IMR-90 (cell line): ENCODE data around the gene TTC27. TPM values are rescaled to one million over a fixed set of nuclear protein-coding genes. Genes with fewer than 3 reads are reported as not detected.

ENCODE experiments used
- ATAC-seq: fragments of 200-7000 bp; cut with Tn5 transposase; 2 replicates; pipeline ENCODE4 v1.9.1; 2020; ENCODE audit warnings: low read depth, mild to moderate bottlenecking, moderate library complexity
- BruUV-seq: library from RNA; stranded (reverse); fragments of 400-500 nt; replicated peaks from 2 replicates; lab custom pipeline; 2021; lab: Mats Ljungman, UMichigan
- CTCF ChIA-PET: fragments of 300-600 bp; formaldehyde crosslinking; extraction: SDS; loops from one replicate; lab custom pipeline; 2021; ENCODE audit warnings: antibody characterized with exemption; lab: Yijun Ruan, JAX
- POLR2A ChIA-PET: fragments of 300-600 bp; sonication (Branson Sonifier 250); formaldehyde crosslinking; loops from one replicate; lab custom pipeline; 2022; ENCODE audit warnings: antibody characterized with exemption; ENCODE audit not compliant: unreplicated experiment; lab: Charles Lee
- DNase-seq: peaks from one replicate; pipeline ENCODE4 v3.0.0; 2013
- H2AFZ ChIP-seq: replicated peaks from 2 replicates; pipeline ENCODE3; 2013; ENCODE audit warnings: low read length, mild to moderate bottlenecking; ENCODE audit not compliant: poor library complexity
- H2AK5ac ChIP-seq: 2 replicates; pipeline ENCODE4 v1.6.1; 2013; ENCODE audit warnings: low read depth, low read length, inconsistent platforms
- H2AK9ac ChIP-seq: replicated peaks from 2 replicates; pipeline ENCODE3; 2013; ENCODE audit warnings: mild to moderate bottlenecking, low read depth, low read length, moderate library complexity; ENCODE audit not compliant: poor library complexity
- H2BK120ac ChIP-seq: 2 replicates; pipeline ENCODE4 v1.6.1; 2013; ENCODE audit warnings: low read depth, low read length, inconsistent platforms
- H2BK15ac ChIP-seq: 3 replicates; pipeline ENCODE4 v1.6.1; 2013; ENCODE audit warnings: low read depth, low read length, inconsistent platforms
- H2BK20ac ChIP-seq: 2 replicates; pipeline ENCODE4 v1.6.1; 2013; ENCODE audit warnings: low read depth, mild to moderate bottlenecking, inconsistent platforms, low read length, moderate library complexity
- H2BK5ac ChIP-seq: 2 replicates; pipeline ENCODE4 v1.6.1; 2013; ENCODE audit warnings: mild to moderate bottlenecking, low read depth, low read length, inconsistent platforms; ENCODE audit not compliant: poor library complexity, severe bottlenecking
- H3K14ac ChIP-seq: replicated peaks from 2 replicates; pipeline ENCODE4 v1.6.1; 2013; ENCODE audit warnings: low read depth, low read length, inconsistent platforms
- H3K18ac ChIP-seq: 2 replicates; pipeline ENCODE4 v1.6.1; 2013; ENCODE audit warnings: low read depth, low read length, control low read depth
- H3K23ac ChIP-seq: 2 replicates; pipeline ENCODE4 v1.6.1; 2013; ENCODE audit warnings: low read depth, low read length, inconsistent platforms
- H3K27ac ChIP-seq: 2 replicates; pipeline ENCODE4 v1.5.1; 2013; ENCODE audit warnings: mild to moderate bottlenecking, control low read depth, low read length; ENCODE audit not compliant: insufficient read depth
- H3K27me3 ChIP-seq: 2 replicates; pipeline ENCODE4 v1.6.1; 2013; ENCODE audit warnings: low read length; ENCODE audit not compliant: control insufficient read depth, insufficient read depth
- H3K36me3 ChIP-seq: 2 replicates; pipeline ENCODE4 v1.6.1; 2013; ENCODE audit warnings: low read length, mixed read lengths; ENCODE audit not compliant: control insufficient read depth, insufficient read depth
- H3K4ac ChIP-seq: 2 replicates; pipeline ENCODE4 v1.6.1; 2013; ENCODE audit warnings: low read depth, low read length, inconsistent platforms
- H3K4me1 ChIP-seq: 2 replicates; pipeline ENCODE4 v1.6.1; 2013; ENCODE audit warnings: low read length, mixed read lengths; ENCODE audit not compliant: control insufficient read depth, insufficient read depth
- H3K4me2 ChIP-seq: 2 replicates; pipeline ENCODE4 v1.6.1; 2013; ENCODE audit warnings: low read depth, mild to moderate bottlenecking, control low read depth, low read length, moderate library complexity
- H3K4me3 ChIP-seq: 2 replicates; pipeline ENCODE4 v1.5.1; 2013; ENCODE audit warnings: low read depth, mild to moderate bottlenecking, control low read depth, low read length, moderate library complexity; ENCODE audit not compliant: insufficient read depth
- H3K56ac ChIP-seq: 2 replicates; pipeline ENCODE4 v1.6.1; 2013; ENCODE audit warnings: low read length, inconsistent platforms; ENCODE audit not compliant: insufficient read depth; ENCODE audit errors: extremely low read depth
- H3K79me1 ChIP-seq, 2 experiments: 2 replicates each; pipeline ENCODE4 v1.6.1; 2013; ENCODE audit warnings: low read length in 2 of 2, inconsistent platforms in 1 of 2, low read depth in 1 of 2
- H3K9ac ChIP-seq: 2 replicates; pipeline ENCODE4 v1.6.1; 2013; ENCODE audit warnings: low read depth, low read length, control low read depth
- H3K9me1 ChIP-seq: 2 replicates; pipeline ENCODE4 v1.6.1; 2013; ENCODE audit warnings: low read length, inconsistent platforms; ENCODE audit not compliant: insufficient read depth
- H3K9me3 ChIP-seq: 2 replicates; pipeline ENCODE4 v1.6.1; 2013; ENCODE audit warnings: low read length; ENCODE audit not compliant: control insufficient read depth, insufficient read depth
- H4K20me1 ChIP-seq: 2 replicates; pipeline ENCODE4 v1.6.1; 2013; ENCODE audit warnings: low read length, inconsistent platforms; ENCODE audit not compliant: insufficient read depth
- H4K5ac ChIP-seq: 2 replicates; pipeline ENCODE4 v1.6.1; 2013; ENCODE audit warnings: mild to moderate bottlenecking, low read depth, low read length, control low read depth
- H4K8ac ChIP-seq, 2 experiments: 2 replicates each; pipeline ENCODE4 v1.6.1; 2013; ENCODE audit warnings: low read depth in 2 of 2, low read length in 2 of 2, control low read depth in 1 of 2, inconsistent platforms in 1 of 2
- H4K91ac ChIP-seq: 2 replicates; pipeline ENCODE4 v1.6.1; 2013; ENCODE audit warnings: low read depth, low read length, inconsistent platforms; ENCODE audit not compliant: insufficient read depth
- MAFK ChIP-seq: IDR thresholded peaks from 2 replicates; pipeline ENCODE4 v1.6.1; 2012; ENCODE audit warnings: low read depth, low read length, improper control_type of control experiment
- POLR2A ChIP-seq: IDR thresholded peaks from 2 replicates; pipeline ENCODE4 v1.6.1; 2012; ENCODE audit warnings: mild to moderate bottlenecking, low read depth, low read length
- RFX5 ChIP-seq: IDR thresholded peaks from 2 replicates; pipeline ENCODE4 v1.8.0; 2012; ENCODE audit warnings: low read depth, mild to moderate bottlenecking, low read length, moderate library complexity
- WGBS, 2 experiments: methylation state at CpG; one replicate each; pipeline versions ENCODE4 v1.1.5 to v1.1.7; 2013; ENCODE audit warnings: missing lambda C conversion rate in 2 of 2; ENCODE audit not compliant: insufficient read length in 1 of 2; ENCODE audit errors: extremely low coverage in 2 of 2; 5-methylcytosine and 5-hydroxymethylcytosine counted together
- dilution Hi-C: fragments of 300-500 bp; cut with HindIII; formaldehyde crosslinking; loops from one replicate; pipeline ENCODE4 v1.14.3; 2018; ENCODE audit warnings: low sequenced_read_pairs; ENCODE audit not compliant: unreplicated experiment
- in situ Hi-C: fragments of 300-500 bp; cut with MboI; formaldehyde crosslinking; loops from 3 replicates; pipeline ENCODE4 v1.14.3; 2019; ENCODE audit warnings: low sequenced_read_pairs, inconsistent platforms, mixed read lengths
- intact Hi-C: fragments of 100-400 bp; cut with micrococcal nuclease; formaldehyde crosslinking; loops from 2 replicates; pipeline ENCODE4 v1.10.0; 2022
- polyA plus RNA-seq, 3 experiments: library from polyadenylated mRNA; depleted of rRNA; stranded (reverse); fragments of >200 nt; gene quantifications; 2 replicates each; pipeline ENCODE4 v1.2.3, GENCODE V29; 2012; ENCODE audit warnings: low replicate concordance in 1 of 3
- total RNA-seq: library from RNA; depleted of rRNA; stranded (reverse); fragments of >200 nt; gene quantifications from 2 replicates; pipeline ENCODE4 v1.2.3, GENCODE V29; 2012
- TF ChIP-seq, protein P1 (sequence below): fragments of 150-350 bp; IDR thresholded peaks from 2 replicates; pipeline ENCODE4 v1.6.1; 2017; ENCODE audit warnings: mild to moderate bottlenecking, antibody characterized with exemption, low read length, low read depth

The TTC27 gene
- total and polyA plus RNA-seq, 2 of the 4 experiments (the other 2 are of a cell fraction) = 12.7 to 30.5 TPM

DNA sequence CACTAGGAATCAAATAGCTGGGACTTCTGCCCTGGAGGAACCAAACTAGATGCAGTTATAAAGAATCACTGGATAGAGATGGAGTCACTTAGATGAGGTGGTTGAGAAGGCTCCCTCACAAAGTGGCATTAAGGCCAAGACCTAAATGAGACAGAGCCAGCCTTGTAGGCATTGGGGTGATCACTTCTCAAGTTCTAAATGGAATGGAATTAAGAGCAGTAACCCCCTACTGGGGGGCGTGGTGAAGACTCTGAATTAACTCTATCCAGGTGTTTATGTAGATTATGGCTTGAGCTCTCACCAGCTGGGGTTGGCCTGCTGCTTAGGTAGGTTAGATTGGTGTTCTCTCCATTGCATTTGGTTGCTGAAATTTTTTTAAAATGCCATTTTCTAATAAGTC lies 71.3 kb downstream of the TTC27 start:
- CTCF ChIA-PET = no interaction called here
- H3K4ac ChIP-seq = no peak overlapping the region
- TF ChIP-seq MAFK (no peak), RFX5 (no peak), POLR2A (no peak)
- TF ChIP-seq, protein P1, sequence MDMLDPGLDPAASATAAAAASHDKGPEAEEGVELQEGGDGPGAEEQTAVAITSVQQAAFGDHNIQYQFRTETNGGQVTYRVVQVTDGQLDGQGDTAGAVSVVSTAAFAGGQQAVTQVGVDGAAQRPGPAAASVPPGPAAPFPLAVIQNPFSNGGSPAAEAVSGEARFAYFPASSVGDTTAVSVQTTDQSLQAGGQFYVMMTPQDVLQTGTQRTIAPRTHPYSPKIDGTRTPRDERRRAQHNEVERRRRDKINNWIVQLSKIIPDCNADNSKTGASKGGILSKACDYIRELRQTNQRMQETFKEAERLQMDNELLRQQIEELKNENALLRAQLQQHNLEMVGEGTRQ = no peak
- H3K4me3 ChIP-seq = no peak overlapping the region
- H3K18ac ChIP-seq = no peak overlapping the region
- no peak overlapping the region for H2AK9ac ChIP-seq
- intact Hi-C loops (no loop called here), in situ Hi-C loops (no loop called here), dilution Hi-C loops (no loop called here)
- no peaks in the 10 kb centered on the region for H3K9me3 ChIP-seq
- no peak overlapping the region for H3K9ac ChIP-seq
- DNase-seq = no peak
- WGBS, 2 experiments = no CpG with 5 or more reads among the region's 1 CpG
- H3K4me2 ChIP-seq = no peak overlapping the region
- H4K20me1 ChIP-seq = no peaks in the 10 kb centered on the region; the same call in 1 of the 2 replicates
- H2BK120ac ChIP-seq = no peak overlapping the region
- no peak overlapping the region for H3K56ac ChIP-seq
- H3K27ac ChIP-seq = no peak overlapping the region
- no peak overlapping the region for H3K23ac ChIP-seq
- no peak overlapping the region for H4K91ac ChIP-seq
- no peak for ATAC-seq
- no TSS peak for BruUV-seq
- no peak overlapping the region for H2AK5ac ChIP-seq
- no peak overlapping the region for H2AFZ ChIP-seq
- H3K9me1 ChIP-seq = no peaks in the 10 kb centered on the region
- no peak overlapping the region for H3K14ac ChIP-seq
- H4K8ac ChIP-seq = no peak overlapping the region
- POLR2A ChIA-PET = no interaction called here
- peaks cover 2% of the 10 kb centered on the region; the same call in 1 of the 2 replicates for H3K36me3 ChIP-seq
- H2BK15ac ChIP-seq = no peak overlapping the region
- H4K5ac ChIP-seq = no peak overlapping the region
- H2BK20ac ChIP-seq = no peak overlapping the region
- H3K4me1 ChIP-seq = peaks cover 3% of the 10 kb centered on the region; the same call in 1 of the 2 replicates
- H2BK5ac ChIP-seq = no peak overlapping the region
- no peaks in the 10 kb centered on the region for H3K27me3 ChIP-seq
- H3K79me1 ChIP-seq = peaks cover 0 to 6% of the 10 kb centered on the region in 2 experiments; a peak in 3 of 4 replicates
